A673 (cell line): ENCODE results near the gene NHERF2. TPM values are rescaled to one million over a fixed set of nuclear protein-coding genes. Genes with fewer than 3 reads are reported as not detected.
"Not testable (repeated sequence)": the region's sequence is repeated elsewhere in the genome, so short reads cannot be mapped to it uniquely, and the experiment has no call there.

Source experiments
- BruUV-seq: library from RNA; stranded (reverse); fragments of 400-500 nt; replicated peaks from 2 replicates; lab custom pipeline; 2021; lab: Mats Ljungman, UMichigan
- CTCF ChIA-PET: fragments of 300-600 bp; sonication (Branson Sonifier 250); formaldehyde crosslinking; loops from one replicate; lab custom pipeline; 2022; ENCODE audit warnings: antibody characterized with exemption; lab: Charles Lee
- POLR2A ChIA-PET: fragments of 300-600 bp; sonication (Branson Sonifier 250); formaldehyde crosslinking; loops from one replicate; lab custom pipeline; 2022; ENCODE audit warnings: antibody characterized with exemption; ENCODE audit not compliant: low non-redundant PET; lab: Charles Lee
- DNase-seq: peaks from one replicate; pipeline ENCODE4 v3.0.0-alpha.2; 2015; ENCODE audit warnings: low spot score
- H3K27ac ChIP-seq: fragments of 200-600 bp; sonication (generic); 2 replicates; pipeline ENCODE4 v1.5.1; 2016; ENCODE audit warnings: mixed run types, low read depth, mild to moderate bottlenecking, mixed read lengths, antibody characterized with exemption, low read length; ENCODE audit not compliant: poor library complexity, severe bottlenecking
- H3K27me3 ChIP-seq: fragments of 200-600 bp; sonication (generic); replicated peaks from 2 replicates; pipeline ENCODE4 v1.6.1; 2017; ENCODE audit warnings: mixed run types, low read depth, mild to moderate bottlenecking, mixed read lengths, antibody characterized with exemption, low read length; ENCODE audit not compliant: insufficient read depth, poor library complexity
- H3K36me3 ChIP-seq: fragments of 200-600 bp; sonication (generic); 2 replicates; pipeline ENCODE4 v1.6.1; 2016; ENCODE audit warnings: mixed run types, mild to moderate bottlenecking, mixed read lengths, antibody characterized with exemption, low read length; ENCODE audit not compliant: insufficient read depth, poor library complexity, severe bottlenecking
- H3K4me1 ChIP-seq: fragments of 200-600 bp; sonication (generic); 2 replicates; pipeline ENCODE4 v1.6.1; 2017; ENCODE audit warnings: mixed run types, mild to moderate bottlenecking, mixed read lengths, antibody characterized with exemption, low read length; ENCODE audit not compliant: insufficient read depth, poor library complexity, severe bottlenecking
- H3K4me3 ChIP-seq: fragments of 200-600 bp; sonication (generic); 2 replicates; pipeline ENCODE4 v1.5.1; 2016; ENCODE audit warnings: low read depth, mixed run types, mild to moderate bottlenecking, mixed read lengths, low read length; ENCODE audit not compliant: poor library complexity, severe bottlenecking
- H3K9me3 ChIP-seq: fragments of 200-600 bp; sonication (generic); 2 replicates; pipeline ENCODE4 v1.6.1; 2016; ENCODE audit warnings: mixed run types, low read depth, mild to moderate bottlenecking, mixed read lengths, antibody characterized with exemption, low read length; ENCODE audit not compliant: poor library complexity, severe bottlenecking
- EZH2 ChIP-seq: fragments of 200-600 bp; sonication (generic); IDR thresholded peaks from 2 replicates; pipeline ENCODE4 v1.6.1; 2017; ENCODE audit warnings: borderline replicate concordance, low read depth, mild to moderate bottlenecking, mixed read lengths, antibody characterized with exemption, low read length; ENCODE audit not compliant: poor library complexity, severe bottlenecking
- intact Hi-C: fragments of 100-400 bp; cut with micrococcal nuclease; formaldehyde crosslinking; loops from one replicate; pipeline ENCODE4 v1.10.0; 2022; ENCODE audit not compliant: unreplicated experiment
- total RNA-seq: library from RNA; stranded (reverse); gene quantifications from 2 replicates; pipeline ENCODE4 v1.2.3, GENCODE V29; 2021
- TF ChIP-seq, protein P1 (sequence below): fragments of 300-800, 200-600 bp; sonication (generic); conservative IDR thresholded peaks from 2 replicates; pipeline ENCODE4 v1.5.1; 2017; ENCODE audit warnings: low read depth, mild to moderate bottlenecking, antibody characterized with exemption, low read length, moderate library complexity, mixed read lengths

NHERF2 gene
- total RNA-seq, 1 experiment from 2014 or later: 19.5 TPM

DNA sequence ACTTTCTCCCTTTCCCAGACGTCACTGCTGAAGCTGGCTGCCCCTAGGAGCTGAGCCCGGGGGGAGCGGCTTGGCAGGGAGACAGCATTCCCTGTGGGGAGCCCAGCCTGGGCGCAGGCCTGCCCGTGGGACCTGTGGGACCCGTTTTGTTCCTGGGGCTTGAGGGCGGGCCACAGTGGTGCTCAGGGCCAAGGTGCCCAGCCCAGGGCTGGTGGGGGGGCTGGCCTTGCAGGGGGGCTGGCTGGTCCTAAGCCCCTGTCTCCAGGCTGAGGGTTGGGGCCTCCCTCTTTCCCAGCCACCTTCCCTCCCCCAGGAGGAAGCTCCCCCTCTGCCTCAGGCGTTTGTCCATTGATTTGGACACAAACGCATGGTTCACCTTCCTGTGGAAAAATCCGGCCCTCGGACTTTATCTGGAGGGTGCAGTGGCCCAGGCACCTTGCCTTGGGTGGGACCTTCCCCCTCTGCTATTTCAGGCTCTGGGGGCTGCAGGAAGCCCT lies 4.4 kb downstream of the NHERF2 start:
- BruUV-seq: no TSS peak
- ChIA-PET POLR2A (interaction anchor here (0.7 kb wide), 1 partner anchor 1877 kb away, joined by 3 read pairs; no protein-coding TSS in a partner anchor), CTCF (no interaction called here)

DNA sequence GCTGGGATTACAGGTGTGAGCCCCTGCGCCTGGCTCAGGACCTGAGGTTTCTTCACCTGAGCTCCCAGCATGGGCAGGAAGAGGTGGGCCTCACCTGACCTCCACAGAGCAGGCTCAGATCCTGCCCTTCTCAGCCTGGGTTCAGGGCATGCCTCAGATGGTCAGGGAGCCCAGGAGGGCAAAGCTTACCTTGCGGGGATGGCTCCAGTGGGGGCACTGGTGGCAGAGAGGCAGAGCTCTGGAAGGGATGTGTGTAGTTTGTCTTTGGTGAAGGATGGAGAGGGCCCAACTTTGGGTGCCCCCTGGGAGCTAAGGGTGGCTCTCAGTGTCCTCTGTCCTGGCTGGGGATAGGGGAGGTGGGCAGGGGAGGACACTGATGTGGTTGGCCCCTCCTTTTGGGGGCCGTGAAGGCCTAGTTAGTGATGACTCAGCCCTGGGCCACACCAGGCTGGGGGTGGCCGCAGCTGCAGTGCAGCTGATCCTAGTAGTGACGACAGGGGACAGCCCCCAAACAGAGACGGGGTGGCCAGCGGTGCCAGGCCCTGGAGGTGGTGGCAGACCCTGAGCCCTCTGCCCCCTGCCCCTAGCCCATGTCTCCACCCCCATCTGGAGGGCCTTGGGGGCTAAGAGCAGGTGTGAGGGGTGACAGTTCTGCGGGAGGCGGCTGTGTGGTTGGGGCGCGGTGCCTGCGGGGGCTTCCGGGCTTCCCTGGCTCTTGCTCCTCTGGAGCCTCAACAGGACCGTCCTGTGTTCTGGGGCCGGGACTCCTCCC lies 5.8 kb downstream of the NHERF2 start:
- no peak overlapping the region for H3K4me3 ChIP-seq
- peaks cover 4% of the 10 kb centered on the region for H3K36me3 ChIP-seq
- no peak for TF ChIP-seq EZH2
- TF ChIP-seq, protein P1, sequence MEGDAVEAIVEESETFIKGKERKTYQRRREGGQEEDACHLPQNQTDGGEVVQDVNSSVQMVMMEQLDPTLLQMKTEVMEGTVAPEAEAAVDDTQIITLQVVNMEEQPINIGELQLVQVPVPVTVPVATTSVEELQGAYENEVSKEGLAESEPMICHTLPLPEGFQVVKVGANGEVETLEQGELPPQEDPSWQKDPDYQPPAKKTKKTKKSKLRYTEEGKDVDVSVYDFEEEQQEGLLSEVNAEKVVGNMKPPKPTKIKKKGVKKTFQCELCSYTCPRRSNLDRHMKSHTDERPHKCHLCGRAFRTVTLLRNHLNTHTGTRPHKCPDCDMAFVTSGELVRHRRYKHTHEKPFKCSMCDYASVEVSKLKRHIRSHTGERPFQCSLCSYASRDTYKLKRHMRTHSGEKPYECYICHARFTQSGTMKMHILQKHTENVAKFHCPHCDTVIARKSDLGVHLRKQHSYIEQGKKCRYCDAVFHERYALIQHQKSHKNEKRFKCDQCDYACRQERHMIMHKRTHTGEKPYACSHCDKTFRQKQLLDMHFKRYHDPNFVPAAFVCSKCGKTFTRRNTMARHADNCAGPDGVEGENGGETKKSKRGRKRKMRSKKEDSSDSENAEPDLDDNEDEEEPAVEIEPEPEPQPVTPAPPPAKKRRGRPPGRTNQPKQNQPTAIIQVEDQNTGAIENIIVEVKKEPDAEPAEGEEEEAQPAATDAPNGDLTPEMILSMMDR: no peak
- H3K9me3 ChIP-seq: no peaks in the 10 kb centered on the region
- BruUV-seq: no TSS peak
- H3K27ac ChIP-seq: no peak overlapping the region
- CTCF ChIA-PET: interaction anchor here (0.6 kb wide), 1 partner anchor 519 kb away, joined by 7 read pairs; no protein-coding TSS in a partner anchor
- DNase-seq: no peak
- no peaks in the 10 kb centered on the region for H3K27me3 ChIP-seq
- POLR2A ChIA-PET: no interaction called here
- H3K4me1 ChIP-seq: peaks cover 28% of the 10 kb centered on the region
- intact Hi-C loops: no loop called here

More for the DNA sequence above, 4.4 kb downstream of the NHERF2 start:
- peak overlapping the region; percentile 45 for H3K27ac ChIP-seq
- H3K9me3 ChIP-seq: no peaks in the 10 kb centered on the region
- intact Hi-C loops: no loop called here
- DNase-seq: peak; percentile 54
- H3K36me3 ChIP-seq: peaks cover under 1% of the 10 kb centered on the region
- H3K27me3 ChIP-seq: no peaks in the 10 kb centered on the region
- peaks cover 30% of the 10 kb centered on the region for H3K4me1 ChIP-seq
- TF ChIP-seq, protein P1: no peak
- TF ChIP-seq EZH2: no peak
- no peak overlapping the region for H3K4me3 ChIP-seq

DNA sequence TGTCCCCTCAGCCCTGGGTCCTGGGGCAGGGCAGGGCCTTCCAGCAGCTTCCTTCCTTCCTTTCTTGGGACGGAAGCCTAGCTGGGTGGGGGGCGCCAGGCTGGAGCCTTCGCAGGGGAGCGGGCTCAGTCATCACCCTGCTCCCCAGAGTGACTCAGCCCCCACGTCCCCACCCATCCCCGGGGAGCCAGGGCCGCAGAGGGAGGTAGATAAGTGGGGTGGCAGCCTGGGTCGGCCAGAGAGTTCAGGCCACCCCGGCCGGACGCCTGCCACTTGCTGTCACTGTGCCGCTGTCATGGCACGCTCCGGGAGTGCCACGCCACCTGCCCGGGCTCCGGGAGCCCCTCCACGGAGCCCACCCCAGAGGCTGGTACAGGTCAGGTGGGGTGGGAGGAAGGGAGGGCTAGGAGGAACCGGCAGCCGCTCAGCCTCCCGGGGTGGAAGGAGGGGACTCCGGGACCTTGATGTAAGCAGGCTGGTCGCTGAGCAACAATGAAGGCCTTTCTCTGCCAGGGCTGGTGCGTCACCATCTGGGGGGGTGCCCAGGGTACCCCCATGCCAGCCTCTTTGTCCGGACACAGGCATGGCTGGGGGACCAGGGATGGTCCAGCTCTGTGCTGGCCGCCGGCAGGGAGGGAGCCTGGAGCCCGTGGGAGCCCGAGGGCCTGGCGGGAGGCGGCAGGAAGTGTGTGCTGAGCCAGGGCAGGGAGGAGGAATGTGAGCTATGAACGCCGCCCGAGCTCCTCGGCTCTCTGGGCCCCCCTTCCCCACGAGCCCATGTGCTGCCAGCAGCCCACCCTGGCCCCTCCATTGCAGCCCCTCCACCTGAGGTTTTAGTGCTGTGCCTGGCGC lies 6.6 kb downstream of the NHERF2 start:
- Histone ChIP-seq H3K9me3 (no peaks in the 10 kb centered on the region), H3K36me3 (peaks cover 4% of the 10 kb centered on the region), H3K4me1 (peaks cover 34% of the 10 kb centered on the region), H3K27me3 (no peaks in the 10 kb centered on the region), H3K27ac (peak overlapping the region; percentile 52), H3K4me3 (no peak overlapping the region)
- no TSS peak for BruUV-seq
- peak; percentile 47 for DNase-seq
- POLR2A ChIA-PET: interaction anchor here (0.5 kb wide), 1 partner anchor 58 kb away, joined by 4 read pairs; no protein-coding TSS in a partner anchor
- CTCF ChIA-PET: interaction anchor here (0.6 kb wide), 1 partner anchor 168 kb away, joined by 3 read pairs; no protein-coding TSS in a partner anchor
- intact Hi-C loops: no loop called here
- TF ChIP-seq EZH2: no peak
- TF ChIP-seq, protein P1: no peak

DNA sequence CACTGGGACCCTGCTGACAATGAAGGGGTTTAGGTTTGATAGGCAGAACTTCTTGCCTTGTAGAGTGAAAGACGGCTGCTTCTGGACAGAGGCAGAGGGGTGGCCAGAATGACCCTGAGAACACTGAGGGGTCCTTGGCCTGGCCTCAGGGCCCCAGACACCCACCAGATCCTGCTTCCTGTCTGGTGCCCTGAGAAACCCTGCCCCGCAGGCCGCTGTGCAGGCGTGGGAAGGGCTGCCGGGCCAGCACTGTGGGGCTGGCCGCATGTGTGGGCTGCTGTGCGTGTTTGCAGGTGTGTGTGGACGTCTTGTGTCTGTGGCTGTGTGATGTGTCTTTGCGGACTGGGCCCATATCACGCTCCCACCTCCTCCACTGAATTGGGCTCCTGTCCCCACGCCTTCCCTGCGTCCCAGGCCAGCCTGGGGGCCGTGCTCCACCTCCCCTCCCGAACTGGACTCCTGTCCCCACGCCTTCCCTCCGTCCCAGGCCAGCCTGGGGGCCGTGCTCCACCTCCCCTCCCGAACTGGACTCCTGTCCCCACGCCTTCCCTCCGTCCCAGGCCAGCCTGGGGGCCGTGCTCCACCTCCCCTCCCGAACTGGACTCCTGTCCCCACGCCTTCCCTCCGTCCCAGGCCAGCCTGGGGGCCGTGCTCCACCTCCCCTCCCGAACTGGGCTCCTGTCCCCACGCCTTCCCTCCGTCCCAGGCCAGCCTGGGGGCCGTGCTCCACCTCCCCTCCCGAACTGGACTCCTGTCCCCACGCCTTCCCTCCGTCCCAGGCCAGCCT lies 7.4 kb downstream of the NHERF2 start:
- H3K4me3 ChIP-seq, H3K27me3 ChIP-seq, intact Hi-C loops, H3K9me3 ChIP-seq, BruUV-seq, CTCF ChIA-PET, H3K36me3 ChIP-seq, DNase-seq: not testable (repeated sequence)
- Histone ChIP-seq H3K4me1 (peaks cover 42% of the 10 kb centered on the region), H3K27ac (peak overlapping the region; percentile 52)
- POLR2A ChIA-PET: interaction anchor here (0.5 kb wide), 1 partner anchor 57 kb away, joined by 4 read pairs; no protein-coding TSS in a partner anchor
